Measurements from ENCODE around the gene SIRT5. TPM values are rescaled to one million over a fixed set of nuclear protein-coding genes. Genes with fewer than 3 reads are reported as not detected.
A peak's percentile ranks its signal among the peaks of the same experiment; 100 is the strongest.

SIRT5 gene
- total RNA-seq, 2 experiments from 2014 or later: 9.9 to 10.4 TPM

DNA sequence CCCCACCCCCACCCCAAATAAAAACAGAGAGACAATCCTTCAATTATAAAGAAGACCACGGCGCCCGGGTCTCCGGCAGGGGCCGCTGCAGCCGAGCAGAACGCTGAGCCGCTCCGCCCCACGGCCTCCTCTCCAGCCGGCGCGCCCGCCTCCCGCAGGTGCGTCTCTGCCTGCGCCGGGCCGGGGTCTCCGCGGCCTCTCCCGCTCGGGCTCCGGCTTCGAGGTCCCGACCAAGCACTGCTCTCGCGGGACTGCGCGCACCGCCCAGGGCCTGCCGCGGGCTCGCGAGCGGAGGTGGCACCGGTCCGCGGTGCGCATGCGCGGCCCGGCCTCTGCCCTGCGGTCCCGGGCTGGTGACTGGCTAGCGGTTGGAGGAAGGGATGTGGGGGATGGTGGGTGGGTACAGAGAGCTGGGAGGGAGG lies 241 bp upstream of the SIRT5 start:
- DNase-seq: peak; percentile 94
- H3K27ac Mint-ChIP-seq: peak overlapping the region; percentile 100
- peaks cover 3% of the 10 kb centered on the region for H3K36me3 Mint-ChIP-seq
- peak overlapping the region; percentile 98 for H3K4me3 Mint-ChIP-seq
- peaks cover 13% of the 10 kb centered on the region for H3K4me1 Mint-ChIP-seq (ENCODE audit: low read depth)
- CTCF ChIA-PET: interaction anchor here (0.6 to 5.2 kb wide), 37 partner anchors 10 to 473 kb away, joined by 3 to 76 read pairs (median 6); partner anchors contain the start of genes GFOD1, MCUR1, NOL7 and TBC1D7
- no peaks in the 10 kb centered on the region for H3K27me3 Mint-ChIP-seq
- H3K9me3 Mint-ChIP-seq: peaks cover 6% of the 10 kb centered on the region
- POLR2A ChIA-PET: interaction anchor here (0.8 to 2.0 kb wide), 11 partner anchors 11 to 271 kb away, joined by 3 to 39 read pairs (median 5); partner anchors contain the start of genes GFOD1, MCUR1, NOL7 and TBC1D7
- intact Hi-C loops (cut with micrococcal nuclease): loop anchor here (1.0 to 10.0 kb wide), 6 partner anchors 41 to 501 kb away; partner anchors contain the start of genes MCUR1, NOL7 and RANBP9

- Mint-ChIP-seq H3K27me3 (no peaks in the 10 kb centered on the region), H3K9me3 (peaks cover 6% of the 10 kb centered on the region), H3K27ac (peak overlapping the region; percentile 100), H3K4me1 (ENCODE audit: low read depth) (peaks cover 13% of the 10 kb centered on the region), H3K36me3 (peaks cover 3% of the 10 kb centered on the region), H3K4me3 (peak overlapping the region; percentile 98)
- ChIA-PET POLR2A (interaction anchor here (0.7 to 2.0 kb wide), 10 partner anchors 29 to 246 kb away, joined by 3 to 39 read pairs (median 8); partner anchors contain the start of genes GFOD1, NOL7 and TBC1D7), CTCF (interaction anchor here (0.5 to 5.2 kb wide), 42 partner anchors 9 to 664 kb away, joined by 3 to 76 read pairs (median 6); partner anchors contain the start of genes GFOD1, MCUR1, NOL7 and TBC1D7)
- DNase-seq: no peak
- intact Hi-C loops (cut with micrococcal nuclease): loop anchor here (1.0 to 10.0 kb wide), 6 partner anchors 89 to 499 kb away; partner anchors contain the start of gene TBC1D7
Observed at GRCh38 chr6:13575377-13575775, 975 bp downstream of the SIRT5 start.

GRCh38 chr6:13576017-13576416 lies 1.6 kb downstream of the SIRT5 start:
- ChIA-PET POLR2A (interaction anchor here (0.7 to 1.9 kb wide), 3 partner anchors 200 to 247 kb away, joined by 3 to 39 read pairs (median 3); partner anchors contain the start of gene TBC1D7), CTCF (interaction anchor here (1.0 to 5.2 kb wide), 12 partner anchors 9 to 665 kb away, joined by 4 to 76 read pairs (median 12); partner anchors contain the start of genes GFOD1, NOL7 and TBC1D7)
- H3K27me3 Mint-ChIP-seq: no peaks in the 10 kb centered on the region
- no peak for DNase-seq
- H3K36me3 Mint-ChIP-seq: peaks cover 3% of the 10 kb centered on the region
- intact Hi-C loops (cut with micrococcal nuclease): loop anchor here (10.0 kb wide), 1 partner anchor 499 kb away; no protein-coding TSS in a partner anchor
- no peak overlapping the region for H3K4me3 Mint-ChIP-seq
- H3K9me3 Mint-ChIP-seq: peaks cover 6% of the 10 kb centered on the region
- H3K4me1 Mint-ChIP-seq (ENCODE audit: low read depth): peaks cover 13% of the 10 kb centered on the region
- H3K27ac Mint-ChIP-seq: peak overlapping the region; percentile 49

DNA sequence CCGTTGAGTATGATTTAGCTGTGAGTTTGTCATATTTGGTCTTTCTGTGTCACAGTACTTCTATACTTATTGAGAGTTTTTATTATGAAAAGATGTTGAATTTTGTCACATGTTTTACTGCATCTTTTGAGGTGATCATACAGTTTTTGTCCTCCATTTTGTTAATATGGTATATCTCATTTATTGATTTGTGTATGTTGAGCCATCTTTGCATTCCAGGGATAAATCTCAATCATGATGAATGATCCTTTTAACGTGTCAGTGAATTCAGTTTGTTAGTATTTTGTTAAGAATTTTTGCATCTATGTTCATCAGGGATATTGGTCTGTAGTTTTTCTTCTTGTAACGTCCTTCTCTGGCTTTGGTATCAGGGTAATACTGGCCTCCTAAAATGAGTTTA lies 3.5 kb downstream of the SIRT5 start:
- ChIA-PET CTCF (no interaction called here), POLR2A (no interaction called here)
- Mint-ChIP-seq H3K27ac (no peak overlapping the region), H3K9me3 (peaks cover 6% of the 10 kb centered on the region), H3K4me1 (ENCODE audit: low read depth) (peaks cover 13% of the 10 kb centered on the region), H3K36me3 (peaks cover 3% of the 10 kb centered on the region), H3K27me3 (no peaks in the 10 kb centered on the region), H3K4me3 (no peak overlapping the region)
- intact Hi-C loops (cut with micrococcal nuclease): loop anchor here (10.0 kb wide), 1 partner anchor 497 kb away; no protein-coding TSS in a partner anchor
- no peak for DNase-seq

DNA sequence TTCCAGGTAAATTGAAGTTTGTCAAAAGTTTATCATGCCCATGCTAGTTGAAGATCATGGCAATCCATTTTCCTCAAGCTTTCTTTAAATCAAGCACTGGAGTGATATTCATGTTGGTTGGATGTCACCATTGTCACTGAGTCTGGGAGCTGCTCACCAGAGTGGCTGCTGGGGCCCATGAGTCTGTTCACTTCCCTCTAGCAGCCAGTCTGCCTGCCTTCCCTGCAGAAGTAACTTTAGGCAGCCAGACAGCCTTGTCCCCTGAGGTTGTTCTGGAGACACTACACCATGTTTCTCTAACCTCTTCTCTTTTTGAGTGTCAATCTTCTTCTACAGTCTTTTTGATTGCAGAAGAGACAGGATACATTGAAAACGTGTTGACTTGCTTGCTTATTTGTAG lies 5.5 kb downstream of the SIRT5 start:
- ChIA-PET POLR2A (no interaction called here), CTCF (interaction anchor here (0.9 to 1.0 kb wide), 2 partner anchors 249 to 252 kb away, joined by 3 to 4 read pairs; partner anchors contain the start of gene TBC1D7)
- no peak for DNase-seq
- intact Hi-C loops (cut with micrococcal nuclease): loop anchor here (10.0 kb wide), 1 partner anchor 495 kb away; no protein-coding TSS in a partner anchor
- Mint-ChIP-seq H3K36me3 (peaks cover 10% of the 10 kb centered on the region), H3K27me3 (no peaks in the 10 kb centered on the region), H3K9me3 (peaks cover 6% of the 10 kb centered on the region), H3K27ac (no peak overlapping the region), H3K4me3 (no peak overlapping the region), H3K4me1 (ENCODE audit: low read depth) (peaks cover 5% of the 10 kb centered on the region)

- Mint-ChIP-seq H3K27ac (no peak overlapping the region), H3K4me1 (ENCODE audit: low read depth) (no peaks in the 10 kb centered on the region), H3K27me3 (no peaks in the 10 kb centered on the region), H3K4me3 (no peak overlapping the region), H3K36me3 (peaks cover 13% of the 10 kb centered on the region), H3K9me3 (peaks cover 6% of the 10 kb centered on the region)
- ChIA-PET CTCF (no interaction called here), POLR2A (no interaction called here)
- DNase-seq: no peak
- intact Hi-C loops (cut with micrococcal nuclease): no loop called here
Observed at GRCh38 chr6:13581700-13582229, 7.4 kb downstream of the SIRT5 start.

DNA sequence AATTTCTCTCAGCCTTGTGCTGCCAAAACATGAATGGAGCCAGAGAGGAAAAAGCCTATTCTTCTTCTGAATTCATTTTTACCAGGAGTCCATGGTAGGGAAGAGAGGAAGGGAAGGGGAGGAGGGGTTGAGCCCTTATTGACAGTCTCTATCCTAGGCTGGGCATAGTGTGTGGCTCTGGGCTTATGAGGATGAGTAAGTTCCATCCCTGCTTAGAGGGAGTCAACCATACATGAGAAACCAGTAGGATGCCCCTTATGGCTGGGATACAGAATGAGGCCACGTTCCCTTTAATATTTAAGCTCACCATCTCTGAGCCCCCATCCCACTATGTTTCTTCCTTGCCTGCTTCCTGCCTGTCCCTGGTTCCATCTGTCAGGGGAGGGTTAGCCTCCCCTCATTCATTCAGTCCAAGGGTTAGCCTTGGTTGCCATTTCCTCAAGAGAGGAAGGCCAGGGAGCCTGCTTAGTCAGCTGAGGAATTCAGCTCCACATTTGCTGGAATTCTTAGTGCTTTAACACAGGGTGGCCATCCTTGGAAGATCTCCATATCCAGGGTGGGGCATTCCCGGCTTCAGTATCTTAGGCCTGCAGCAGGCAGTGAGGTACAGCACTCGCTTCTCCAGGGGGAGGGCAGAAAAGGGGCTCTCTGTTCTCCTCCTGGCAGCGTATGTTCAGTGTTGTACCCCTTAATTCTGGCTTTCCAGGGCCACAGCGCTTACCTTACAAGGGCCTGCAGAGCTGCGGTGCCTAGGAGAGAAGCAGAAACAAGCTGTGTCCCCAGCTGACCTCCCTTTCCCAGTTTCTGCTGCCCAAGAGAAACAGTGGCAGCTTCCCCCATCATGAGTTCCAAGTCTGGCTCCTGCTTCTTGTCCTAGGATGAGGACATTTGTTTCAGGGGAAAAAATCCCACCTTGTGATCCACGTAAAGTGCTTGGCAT lies 12.5 kb downstream of the SIRT5 start:
- POLR2A ChIA-PET: no interaction called here
- H3K27me3 Mint-ChIP-seq: no peaks in the 10 kb centered on the region
- CTCF ChIA-PET: interaction anchor here (1.1 kb wide), 1 partner anchor 12 kb away, joined by 3 read pairs; no protein-coding TSS in a partner anchor
- peaks cover 16% of the 10 kb centered on the region for H3K36me3 Mint-ChIP-seq
- H3K4me3 Mint-ChIP-seq: no peak overlapping the region
- H3K4me1 Mint-ChIP-seq (ENCODE audit: low read depth): no peaks in the 10 kb centered on the region
- intact Hi-C loops (cut with micrococcal nuclease): no loop called here
- no peaks in the 10 kb centered on the region for H3K9me3 Mint-ChIP-seq
- no peak for DNase-seq
- no peak overlapping the region for H3K27ac Mint-ChIP-seq

- CTCF ChIA-PET: interaction anchor here (1.3 to 1.7 kb wide), 2 partner anchors 15 kb away, joined by 4 to 11 read pairs; partner anchors contain the start of gene SIRT5
Observed at GRCh38 chr6:13589801-13590200, 15.4 kb downstream of the SIRT5 start.

GRCh38 chr6:13590574-13591153 lies 16.3 kb downstream of the SIRT5 start:
- Mint-ChIP-seq H3K4me1 (ENCODE audit: low read depth) (no peaks in the 10 kb centered on the region), H3K4me3 (no peak overlapping the region), H3K9me3 (no peaks in the 10 kb centered on the region), H3K27me3 (no peaks in the 10 kb centered on the region), H3K36me3 (peaks cover 16% of the 10 kb centered on the region), H3K27ac (no peak overlapping the region)
- ChIA-PET POLR2A (no interaction called here), CTCF (interaction anchor here (1.7 kb wide), 1 partner anchor 16 kb away, joined by 11 read pairs; the partner anchor contains the start of gene SIRT5)
- intact Hi-C loops (cut with micrococcal nuclease): no loop called here
- no peak for DNase-seq

More at GRCh38 chr6:13589801-13590200, 15.4 kb downstream of the SIRT5 start:
- H3K9me3 Mint-ChIP-seq: no peaks in the 10 kb centered on the region
- POLR2A ChIA-PET: no interaction called here
- H3K27me3 Mint-ChIP-seq: no peaks in the 10 kb centered on the region
- no peak overlapping the region for H3K4me3 Mint-ChIP-seq
- no peaks in the 10 kb centered on the region for H3K4me1 Mint-ChIP-seq (ENCODE audit: low read depth)
- DNase-seq: no peak
- H3K36me3 Mint-ChIP-seq: peaks cover 15% of the 10 kb centered on the region
- intact Hi-C loops (cut with micrococcal nuclease): no loop called here
- no peak overlapping the region for H3K27ac Mint-ChIP-seq

DNA sequence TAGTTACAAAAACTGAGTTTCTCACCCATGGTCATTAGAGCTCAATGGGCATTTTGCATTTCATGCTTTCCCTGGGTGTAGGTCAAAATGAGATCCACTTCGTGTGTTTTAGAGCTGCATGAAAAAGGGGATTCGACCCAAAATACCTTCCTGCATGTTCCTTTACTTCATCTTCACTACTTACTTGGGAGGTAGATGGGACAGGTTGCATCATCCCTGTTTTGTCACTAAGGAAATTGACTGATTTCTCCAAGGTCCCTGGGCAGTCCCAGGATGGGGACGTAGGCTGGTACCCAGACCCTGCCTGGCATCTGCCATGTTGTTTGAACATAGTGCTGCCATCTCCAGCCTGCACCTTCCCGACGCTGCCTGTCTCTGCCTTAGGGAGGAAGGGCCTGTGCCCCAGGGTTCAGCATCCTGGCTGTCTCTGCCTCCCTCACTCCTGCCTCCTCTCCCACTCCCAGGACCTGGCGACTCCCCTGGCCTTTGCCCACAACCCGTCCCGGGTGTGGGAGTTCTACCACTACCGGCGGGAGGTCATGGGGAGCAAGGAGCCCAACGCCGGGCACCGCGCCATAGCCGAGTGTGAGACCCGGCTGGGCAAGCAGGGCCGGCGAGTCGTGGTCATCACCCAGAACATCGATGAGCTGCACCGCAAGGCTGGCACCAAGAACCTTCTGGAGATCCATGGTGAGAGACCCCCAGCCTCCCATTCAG lies 17.0 kb downstream of the SIRT5 start:
- no peak for DNase-seq
- CTCF ChIA-PET: interaction anchor here (1.7 to 2.2 kb wide), 2 partner anchors 16 to 17 kb away, joined by 11 read pairs; partner anchors contain the start of gene SIRT5
- Mint-ChIP-seq H3K27ac (no peak overlapping the region), H3K9me3 (no peaks in the 10 kb centered on the region), H3K4me1 (ENCODE audit: low read depth) (no peaks in the 10 kb centered on the region), H3K27me3 (no peaks in the 10 kb centered on the region), H3K36me3 (peaks cover 16% of the 10 kb centered on the region), H3K4me3 (no peak overlapping the region)
- POLR2A ChIA-PET: no interaction called here
- intact Hi-C loops (cut with micrococcal nuclease): no loop called here

GRCh38 chr6:13593103-13593502 lies 18.7 kb downstream of the SIRT5 start:
- Mint-ChIP-seq H3K36me3 (peaks cover 20% of the 10 kb centered on the region), H3K4me1 (ENCODE audit: low read depth) (no peaks in the 10 kb centered on the region), H3K4me3 (no peak overlapping the region), H3K27ac (no peak overlapping the region), H3K9me3 (no peaks in the 10 kb centered on the region), H3K27me3 (no peaks in the 10 kb centered on the region)
- ChIA-PET CTCF (interaction anchor here (2.2 kb wide), 1 partner anchor 19 kb away, joined by 11 read pairs; the partner anchor contains the start of gene SIRT5), POLR2A (no interaction called here)
- no peak for DNase-seq
- intact Hi-C loops (cut with micrococcal nuclease): no loop called here

All from activated CD4-positive, alpha-beta memory T cell treated with anti-CD3 and anti-CD28 coated beads for 36 hours (primary cell).